ENCODE results near the gene IMPACT.

DNA sequence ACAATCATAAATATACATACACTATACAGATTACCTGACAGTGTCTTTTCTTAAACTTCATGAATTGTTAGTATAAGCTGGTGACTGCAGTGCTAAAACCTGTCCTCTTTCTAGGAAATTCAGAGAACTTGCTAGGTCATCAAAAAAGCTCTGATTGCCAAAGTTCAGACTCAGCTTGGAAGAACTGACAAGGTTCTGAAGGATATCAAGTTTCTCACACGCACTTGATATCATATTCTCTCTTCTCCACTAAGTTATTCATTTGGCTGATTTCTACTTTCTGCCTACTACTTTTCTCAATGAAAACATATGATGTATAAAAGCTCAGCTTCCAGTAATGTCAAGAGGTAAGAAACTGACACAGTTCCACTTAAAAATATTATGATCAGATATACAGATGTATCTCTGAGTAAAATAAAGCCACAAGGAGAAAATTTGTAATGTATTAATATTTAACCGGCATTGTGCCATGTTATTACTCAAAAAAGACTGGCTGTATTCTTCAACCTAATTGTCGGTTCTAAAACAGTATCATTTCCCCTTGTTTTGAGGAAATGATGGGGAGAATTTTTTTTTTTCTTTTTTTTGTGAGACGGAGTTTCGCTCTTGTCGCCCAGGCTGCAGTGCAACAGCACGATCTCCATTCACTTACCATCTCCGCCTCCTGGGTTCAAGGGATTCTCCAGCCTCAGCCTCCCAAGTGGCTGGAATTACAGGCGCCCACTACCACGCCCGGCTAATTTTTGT is 31.2 kb upstream of the IMPACT start:
- TF ChIP-seq, protein P1, sequence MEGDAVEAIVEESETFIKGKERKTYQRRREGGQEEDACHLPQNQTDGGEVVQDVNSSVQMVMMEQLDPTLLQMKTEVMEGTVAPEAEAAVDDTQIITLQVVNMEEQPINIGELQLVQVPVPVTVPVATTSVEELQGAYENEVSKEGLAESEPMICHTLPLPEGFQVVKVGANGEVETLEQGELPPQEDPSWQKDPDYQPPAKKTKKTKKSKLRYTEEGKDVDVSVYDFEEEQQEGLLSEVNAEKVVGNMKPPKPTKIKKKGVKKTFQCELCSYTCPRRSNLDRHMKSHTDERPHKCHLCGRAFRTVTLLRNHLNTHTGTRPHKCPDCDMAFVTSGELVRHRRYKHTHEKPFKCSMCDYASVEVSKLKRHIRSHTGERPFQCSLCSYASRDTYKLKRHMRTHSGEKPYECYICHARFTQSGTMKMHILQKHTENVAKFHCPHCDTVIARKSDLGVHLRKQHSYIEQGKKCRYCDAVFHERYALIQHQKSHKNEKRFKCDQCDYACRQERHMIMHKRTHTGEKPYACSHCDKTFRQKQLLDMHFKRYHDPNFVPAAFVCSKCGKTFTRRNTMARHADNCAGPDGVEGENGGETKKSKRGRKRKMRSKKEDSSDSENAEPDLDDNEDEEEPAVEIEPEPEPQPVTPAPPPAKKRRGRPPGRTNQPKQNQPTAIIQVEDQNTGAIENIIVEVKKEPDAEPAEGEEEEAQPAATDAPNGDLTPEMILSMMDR (conservative IDR thresholded peaks at IDR 0.05; ENCODE audit: low read depth, low read length) = no peak
- TF ChIP-seq RFX5 (IDR thresholded peaks at IDR 0.05; ENCODE audit: low read depth, low read length) = no peak
- TF ChIP-seq POLR2A (IDR thresholded peaks at IDR 0.05; ENCODE audit: low read depth, low read length) = no peak
- no peak for TF ChIP-seq RCOR1 (IDR thresholded peaks at IDR 0.05; ENCODE audit: insufficient replicate concordance, low read length)
- TF ChIP-seq MXI1 (IDR thresholded peaks at IDR 0.05; ENCODE audit: borderline replicate concordance, low read depth, low read length) = no peak
- no peak for TF ChIP-seq FOS (IDR thresholded peaks at IDR 0.05; ENCODE audit: low read depth, low read length)
